ENCODE measurements around the gene GALNS.
"Not testable (repeated sequence)": the region's sequence is repeated elsewhere in the genome, so short reads cannot be mapped to it uniquely, and the experiment has no call there.

GALNS gene

GRCh38 chr16:88893127-88893968 is 36.6 kb upstream of the GALNS start:
- no peak for ATAC-seq (ENCODE audit: insufficient read depth, low read depth)
- Histone ChIP-seq H3K4me1 (ENCODE audit: insufficient read depth, low read length) (no peaks in the 10 kb centered on the region), H3K79me2 (ENCODE audit: insufficient read depth, low read length) (no peaks in the 10 kb centered on the region), H4K20me1 (ENCODE audit: insufficient read depth, low read length) (no peaks in the 10 kb centered on the region; the same call in 1 of the 2 replicates), H3K27me3 (ENCODE audit: insufficient read depth, low read length, poor library complexity) (no peaks in the 10 kb centered on the region), H2AFZ (ENCODE audit: low read depth, low read length) (no peak overlapping the region), H3K9me3 (ENCODE audit: insufficient read depth, low read length, severe bottlenecking) (no peaks in the 10 kb centered on the region), H3K4me3 (ENCODE audit: low read depth in 1 of 2, low read length in 2 of 2) (no peak overlapping the region), H3K27ac (ENCODE audit: low read length) (no peak overlapping the region), H3K36me3 (ENCODE audit: insufficient read depth, low read length) (no peaks in the 10 kb centered on the region), H3K9ac (ENCODE audit: low read depth, low read length) (no peak overlapping the region), H3K4me2 (ENCODE audit: insufficient read depth, low read length) (no peak overlapping the region)
- no peak for DNase-seq
- TF ChIP-seq CTCF (IDR thresholded peaks at IDR 0.05; ENCODE audit: borderline replicate concordance, extremely low read depth, low read length, poor library complexity, severe bottlenecking) = no peak
- no peak for TF ChIP-seq EZH2 (IDR thresholded peaks at IDR 0.05; ENCODE audit: borderline replicate concordance, low read depth, low read length, severe bottlenecking)

GRCh38 chr16:88892065-88892464 is 35.3 kb upstream of the GALNS start:
- Histone ChIP-seq H2AFZ (ENCODE audit: low read depth, low read length) (no peak overlapping the region), H3K9me3 (ENCODE audit: insufficient read depth, low read length, severe bottlenecking) (no peaks in the 10 kb centered on the region), H3K79me2 (ENCODE audit: insufficient read depth, low read length) (no peaks in the 10 kb centered on the region), H3K27me3 (ENCODE audit: insufficient read depth, low read length, poor library complexity) (no peaks in the 10 kb centered on the region), H3K4me2 (ENCODE audit: insufficient read depth, low read length) (no peak overlapping the region), H3K4me1 (ENCODE audit: insufficient read depth, low read length) (no peaks in the 10 kb centered on the region), H4K20me1 (ENCODE audit: insufficient read depth, low read length) (no peaks in the 10 kb centered on the region; the same call in 1 of the 2 replicates), H3K9ac (ENCODE audit: low read depth, low read length) (no peak overlapping the region), H3K36me3 (ENCODE audit: insufficient read depth, low read length) (no peaks in the 10 kb centered on the region), H3K4me3 (ENCODE audit: low read depth in 1 of 2, low read length in 2 of 2) (no peak overlapping the region), H3K27ac (ENCODE audit: low read length) (no peak overlapping the region)
- TF ChIP-seq EZH2 (IDR thresholded peaks at IDR 0.05; ENCODE audit: borderline replicate concordance, low read depth, low read length, severe bottlenecking) = no peak
- TF ChIP-seq CTCF (IDR thresholded peaks at IDR 0.05; ENCODE audit: borderline replicate concordance, extremely low read depth, low read length, poor library complexity, severe bottlenecking) = no peak
- DNase-seq (no peak), ATAC-seq (ENCODE audit: insufficient read depth, low read depth) (no peak)

GRCh38 chr16:88891083-88891482 is 34.3 kb upstream of the GALNS start:
- Histone ChIP-seq H3K36me3 (ENCODE audit: insufficient read depth, low read length) (no peaks in the 10 kb centered on the region), H2AFZ (ENCODE audit: low read depth, low read length) (no peak overlapping the region), H3K9me3 (ENCODE audit: insufficient read depth, low read length, severe bottlenecking) (no peaks in the 10 kb centered on the region), H3K27ac (ENCODE audit: low read length) (no peak overlapping the region), H3K9ac (ENCODE audit: low read depth, low read length) (no peak overlapping the region), H3K4me2 (ENCODE audit: insufficient read depth, low read length) (no peak overlapping the region), H3K79me2 (ENCODE audit: insufficient read depth, low read length) (no peaks in the 10 kb centered on the region), H3K27me3 (ENCODE audit: insufficient read depth, low read length, poor library complexity) (no peaks in the 10 kb centered on the region), H4K20me1 (ENCODE audit: insufficient read depth, low read length) (no peaks in the 10 kb centered on the region; the same call in 1 of the 2 replicates), H3K4me1 (ENCODE audit: insufficient read depth, low read length) (no peaks in the 10 kb centered on the region), H3K4me3 (ENCODE audit: low read depth in 1 of 2, low read length in 2 of 2) (no peak overlapping the region)
- DNase-seq (no peak), ATAC-seq (ENCODE audit: insufficient read depth, low read depth) (no peak)
- TF ChIP-seq EZH2 (IDR thresholded peaks at IDR 0.05; ENCODE audit: borderline replicate concordance, low read depth, low read length, severe bottlenecking) = no peak
- no peak for TF ChIP-seq CTCF (IDR thresholded peaks at IDR 0.05; ENCODE audit: borderline replicate concordance, extremely low read depth, low read length, poor library complexity, severe bottlenecking)

- H3K27ac ChIP-seq (ENCODE audit: low read length); H3K4me3 ChIP-seq (ENCODE audit: low read depth in 1 of 2, low read length in 2 of 2); H3K9me3 ChIP-seq (ENCODE audit: insufficient read depth, low read length, severe bottlenecking); H3K4me2 ChIP-seq (ENCODE audit: insufficient read depth, low read length); H4K20me1 ChIP-seq (ENCODE audit: insufficient read depth, low read length); H3K79me2 ChIP-seq (ENCODE audit: insufficient read depth, low read length); H3K9ac ChIP-seq (ENCODE audit: low read depth, low read length); H3K27me3 ChIP-seq (ENCODE audit: insufficient read depth, low read length, poor library complexity); H3K4me1 ChIP-seq (ENCODE audit: insufficient read depth, low read length); H3K36me3 ChIP-seq (ENCODE audit: insufficient read depth, low read length); ATAC-seq (ENCODE audit: insufficient read depth, low read depth); DNase-seq; H2AFZ ChIP-seq (ENCODE audit: low read depth, low read length): not testable (repeated sequence)
Observed at GRCh38 chr16:88889702-88890352, 33.1 kb upstream of the GALNS start.

Data from DND-41 (cell line).